H1 (cell line): ENCODE data around the gene GAB2. TPM values are rescaled to one million over a fixed set of nuclear protein-coding genes. Genes with fewer than 3 reads are reported as not detected.

Experiments used
- CTCF ChIA-PET: fragments of 300-600 bp; sonication (Branson Sonifier 250); formaldehyde crosslinking; loops from one replicate; lab custom pipeline; 2021; ENCODE audit not compliant: partially characterized antibody; lab: Charles Lee
- POLR2A ChIA-PET: fragments of 300-600 bp; sonication (Branson Sonifier 250); formaldehyde crosslinking; loops from one replicate; lab custom pipeline; 2021; ENCODE audit warnings: inconsistent platforms; ENCODE audit not compliant: partially characterized antibody; lab: Charles Lee
- DNase-seq, 2 experiments: peaks; one replicate each; pipeline versions ENCODE4 v3.0.0 to v3.0.0-alpha.2; 2010 to 2022; ENCODE audit warnings: low spot score in 2 of 2, low read depth in 1 of 2, mixed read lengths in 1 of 2
- FAIRE-seq: peaks from 2 replicates; lab custom pipeline; 2011; peaks lifted over from hg19 to GRCh38; lab: Jason Lieb, UNC
- H2AFZ ChIP-seq: 2 replicates; pipeline ENCODE4 v1.8.1; 2012; ENCODE audit warnings: low read length, inconsistent platforms
- H2AK5ac ChIP-seq: 2 replicates; pipeline ENCODE4 v1.6.1; 2013; ENCODE audit warnings: low read depth, low read length
- H2BK120ac ChIP-seq: replicated peaks from 2 replicates; pipeline ENCODE3; 2013; ENCODE audit warnings: low read depth, low read length, inconsistent platforms
- H2BK12ac ChIP-seq: 2 replicates; pipeline ENCODE4 v1.6.1; 2013; ENCODE audit warnings: low read depth, low read length
- H2BK15ac ChIP-seq: 2 replicates; pipeline ENCODE4 v1.6.1; 2013; ENCODE audit warnings: low read length
- H2BK20ac ChIP-seq: 2 replicates; pipeline ENCODE4 v1.6.1; 2013; ENCODE audit warnings: low read length
- H2BK5ac ChIP-seq: 2 replicates; pipeline ENCODE4 v1.6.1; 2013; ENCODE audit warnings: low read depth, low read length
- H3K14ac ChIP-seq: 2 replicates; pipeline ENCODE4 v1.6.1; 2013; ENCODE audit warnings: inconsistent platforms; ENCODE audit not compliant: insufficient read length
- H3K18ac ChIP-seq: 2 replicates; pipeline ENCODE4 v1.6.1; 2013; ENCODE audit warnings: low read length; ENCODE audit errors: extremely low read depth
- H3K23ac ChIP-seq: 2 replicates; pipeline ENCODE4 v1.6.1; 2013; ENCODE audit warnings: inconsistent platforms; ENCODE audit not compliant: insufficient read length
- H3K23me2 ChIP-seq: 2 replicates; pipeline ENCODE4 v1.6.1; 2013; ENCODE audit warnings: low read depth, low read length
- H3K27ac ChIP-seq: 2 replicates; pipeline ENCODE4 v1.6.1; 2011; ENCODE audit warnings: low read depth, low read length, inconsistent platforms
- H3K27me3 ChIP-seq, 4 experiments: replicated peaks in 1 of 4; 1 replicate in 1 of 4; 2 replicates in 3 of 4; pipeline versions ENCODE4 v1.6.1 to v1.8.1; 2011 to 2013; ENCODE audit warnings: low read length in 3 of 4, mild to moderate bottlenecking in 3 of 4, inconsistent platforms in 2 of 4, mixed read lengths in 2 of 4, moderate library complexity in 1 of 4; ENCODE audit not compliant: control insufficient read depth in 3 of 4, insufficient read depth in 3 of 4; ENCODE audit errors: extremely low read depth in 1 of 4
- H3K36me3 ChIP-seq, 4 experiments: 2 replicates each; pipeline versions ENCODE4 v1.6.1 to v1.8.1; 2011 to 2013; ENCODE audit warnings: mild to moderate bottlenecking in 4 of 4, low read length in 3 of 4, moderate library complexity in 2 of 4, control low read depth in 1 of 4, inconsistent platforms in 1 of 4; ENCODE audit not compliant: insufficient read depth in 4 of 4, control insufficient read depth in 2 of 4
- H3K4ac ChIP-seq: replicated peaks from 2 replicates; pipeline ENCODE3; 2013; ENCODE audit warnings: low read length, low read depth, mixed read lengths, inconsistent platforms; ENCODE audit not compliant: insufficient read length
- H3K4me1 ChIP-seq, 4 experiments: replicated peaks in 1 of 4; 1 replicate in 1 of 4; 2 replicates in 3 of 4; pipeline versions ENCODE4 v1.6.1 to v1.8.1; 2011 to 2013; ENCODE audit warnings: low read length in 3 of 4, inconsistent platforms in 2 of 4, mixed read lengths in 1 of 4; ENCODE audit not compliant: insufficient read depth in 4 of 4, control insufficient read depth in 3 of 4
- H3K4me2 ChIP-seq, 2 experiments: 2 replicates each; pipeline versions ENCODE4 v1.6.1 to v1.8.1; 2011 to 2013; ENCODE audit warnings: low read depth in 2 of 2, low read length in 2 of 2, control low read depth in 1 of 2, inconsistent platforms in 1 of 2, mild to moderate bottlenecking in 1 of 2; ENCODE audit not compliant: insufficient read depth in 1 of 2
- H3K4me3 ChIP-seq, 4 experiments: fragments of 200-600, 300-600 bp in 1 of 4; sonication (generic), shearing (Covaris generic), sonication (Bioruptor Twin) in 1 of 4; 2 replicates each; pipeline versions ENCODE4 v1.5.1 to v1.8.1; 2011 to 2016; ENCODE audit warnings: low read length in 4 of 4, low read depth in 3 of 4, control low read depth in 2 of 4, inconsistent platforms in 2 of 4, mild to moderate bottlenecking in 2 of 4, mixed read lengths in 1 of 4, moderate library complexity in 1 of 4; ENCODE audit not compliant: insufficient read depth in 2 of 4; ENCODE audit errors: extremely low read depth in 1 of 4
- H3K56ac ChIP-seq: replicated peaks from 2 replicates; pipeline ENCODE3; 2013; ENCODE audit warnings: low read depth, mild to moderate bottlenecking, mixed read lengths, low read length, inconsistent platforms; ENCODE audit not compliant: insufficient read length
- H3K79me1 ChIP-seq: 2 replicates; pipeline ENCODE4 v1.6.1; 2013; ENCODE audit warnings: low read depth, low read length, control low read depth
- H3K79me2 ChIP-seq, 2 experiments: 2 replicates each; pipeline versions ENCODE4 v1.6.1 to v1.8.1; 2012 to 2013; ENCODE audit warnings: low read length in 2 of 2, mild to moderate bottlenecking in 2 of 2, inconsistent platforms in 1 of 2; ENCODE audit not compliant: insufficient read depth in 2 of 2, control insufficient read depth in 1 of 2
- H3K9ac ChIP-seq, 4 experiments: replicated peaks in 1 of 4; 1 replicate in 1 of 4; 2 replicates in 3 of 4; pipeline versions ENCODE4 v1.6.1 to v1.8.1; 2011 to 2013; ENCODE audit warnings: low read depth in 3 of 4, low read length in 3 of 4, control low read depth in 2 of 4, mild to moderate bottlenecking in 2 of 4, moderate library complexity in 2 of 4, inconsistent platforms in 1 of 4; ENCODE audit errors: extremely low read depth in 1 of 4
- H3K9me3 ChIP-seq, 2 experiments: 2 replicates each; pipeline versions ENCODE4 v1.6.1 to v1.8.1; 2012 to 2013; ENCODE audit warnings: mild to moderate bottlenecking in 2 of 2, moderate library complexity in 2 of 2, control low read depth in 1 of 2, inconsistent platforms in 1 of 2, low read depth in 1 of 2, low read length in 1 of 2, mixed read lengths in 1 of 2; ENCODE audit not compliant: insufficient read depth in 2 of 2
- H4K20me1 ChIP-seq, 2 experiments: replicated peaks in 1 of 2; 2 replicates each; pipeline versions ENCODE3 to v1.8.1; 2011 to 2013; ENCODE audit warnings: inconsistent platforms in 2 of 2, low read length in 2 of 2, mild to moderate bottlenecking in 1 of 2; ENCODE audit not compliant: insufficient read depth in 2 of 2, control insufficient read depth in 1 of 2
- H4K5ac ChIP-seq: 2 replicates; pipeline ENCODE4 v1.6.1; 2013; ENCODE audit warnings: low read length, low read depth, mixed read lengths, inconsistent platforms; ENCODE audit not compliant: insufficient read length
- H4K8ac ChIP-seq: 2 replicates; pipeline ENCODE4 v1.8.0; 2013; ENCODE audit warnings: mild to moderate bottlenecking, moderate library complexity, low read length, inconsistent platforms; ENCODE audit not compliant: insufficient read depth; ENCODE audit errors: extremely low read depth
- H4K91ac ChIP-seq: replicated peaks from 2 replicates; pipeline ENCODE3; 2013; ENCODE audit warnings: low read length, mixed read lengths, inconsistent platforms; ENCODE audit not compliant: insufficient read length
- BCL11A ChIP-seq, 2 experiments: IDR thresholded peaks; one replicate each; pipeline ENCODE4 v1.6.1; 2011; ENCODE audit warnings: low read depth in 2 of 2, low read length in 2 of 2, mild to moderate bottlenecking in 2 of 2
- HDAC2 ChIP-seq, 2 experiments: fragments of 300-600 bp in 1 of 2; sonication (generic) in 1 of 2; IDR thresholded peaks; 2 replicates each; pipeline ENCODE4 v1.6.1; 2011 to 2012; ENCODE audit warnings: low read depth in 2 of 2, low read length in 2 of 2, mild to moderate bottlenecking in 2 of 2, moderate library complexity in 2 of 2, borderline replicate concordance in 1 of 2, inconsistent platforms in 1 of 2
- JUND ChIP-seq: IDR thresholded peaks from 2 replicates; pipeline ENCODE4 v1.6.1; 2011; ENCODE audit warnings: mild to moderate bottlenecking, improper control_type of control experiment, low read length
- SP2 ChIP-seq: IDR thresholded peaks from 2 replicates; pipeline ENCODE4 v1.6.1; 2012; ENCODE audit warnings: mild to moderate bottlenecking, low read length, inconsistent platforms
- WGBS, 2 experiments: shearing (Covaris generic) in 1 of 2; methylation state at CpG; one replicate each; pipeline versions ENCODE4 v1.1.6 to v1.1.7; 2013 to 2015; ENCODE audit warnings: low lambda C conversion rate in 2 of 2, mixed read lengths in 2 of 2, inconsistent platforms in 1 of 2, low coverage in 1 of 2, missing lambda C conversion rate in 1 of 2; ENCODE audit not compliant: insufficient replicate concordance in 2 of 2, insufficient coverage in 1 of 2, insufficient read length in 1 of 2; ENCODE audit errors: extremely low coverage in 1 of 2, missing lambda C conversion rate in 1 of 2; 5-methylcytosine and 5-hydroxymethylcytosine counted together
- polyA plus RNA-seq, 7 experiments: library from polyadenylated mRNA; depleted of rRNA in 3 of 7; stranded (reverse) in 5 of 7; unstranded in 2 of 7; fragments of >200 nt in 5 of 7; fragments of 200-250 nt in 2 of 7; gene quantifications; 1 replicate in 5 of 7; 2 replicates in 1 of 7; 4 replicates in 1 of 7; pipeline versions ENCODE4 v1.2.1 to v1.2.3, GENCODE V29; 2011 to 2013; ENCODE audit warnings: missing spikeins in 2 of 7, mixed read lengths in 2 of 7
- total RNA-seq: library from RNA; stranded (reverse); fragmentation: NEBNext Ultra II Directional; extraction: Animal tissue kit (Norgen Biotek cat#: 25700); gene quantifications from 2 replicates; pipeline ENCODE4 v1.2.1, GENCODE V29; 2021

GAB2 gene
- total and polyA plus RNA-seq, 2 of the 8 experiments (the other 6 are each of a cell fraction or from before 2014, with no cell fraction given): 6.3 to 14.0 TPM

DNA sequence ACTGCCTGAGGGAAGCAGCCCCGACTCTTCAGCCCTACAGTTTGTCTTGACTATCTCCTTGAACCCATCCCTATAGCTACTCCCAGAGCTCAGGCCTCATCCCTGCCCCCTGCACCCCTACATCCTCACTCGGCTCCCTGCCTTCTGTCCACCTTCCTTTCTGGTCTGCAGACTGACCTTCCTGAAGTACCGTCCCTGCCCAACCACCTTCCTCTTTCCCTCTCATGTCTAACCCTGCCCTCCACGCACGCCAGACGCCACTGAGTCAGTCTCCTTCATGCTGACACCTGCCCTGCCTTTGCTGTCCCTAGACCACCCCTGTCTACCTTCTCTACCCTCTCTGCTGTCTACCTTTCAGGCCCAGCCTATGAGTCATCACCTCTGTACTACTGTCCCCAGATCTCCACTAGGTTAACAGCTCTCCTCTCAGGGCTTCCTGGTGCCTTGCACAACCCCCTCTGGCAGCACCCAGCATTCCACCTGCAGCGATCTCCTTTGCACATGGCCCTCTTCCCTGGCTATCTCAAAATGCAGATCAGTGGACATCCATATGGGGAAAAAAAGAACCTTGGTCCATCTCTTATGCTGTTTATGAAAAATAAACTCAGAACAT, 238.1 kb downstream of the GAB2 start:
- no peak for DNase-seq
- H3K56ac ChIP-seq: no peak overlapping the region
- H3K4me3 ChIP-seq: no peak overlapping the region
- H3K36me3 ChIP-seq: no peaks in the 10 kb centered on the region
- H3K4me1 ChIP-seq: peaks cover 0 to 2% (median 0%) of the 10 kb centered on the region in 4 experiments; a peak in 1 of 7 replicates
- peak overlapping the region; percentile 61; the same call in 1 of the 2 replicates for H2BK15ac ChIP-seq
- no peak overlapping the region for H4K91ac ChIP-seq
- no peak overlapping the region for H2BK20ac ChIP-seq
- no peak for FAIRE-seq
- WGBS, 2 experiments: 82% methylated on average over 7 of the region's 7 CpGs; no CpG with 5 or more reads in 1 of the 2 experiments
- ChIA-PET POLR2A (no interaction called here), CTCF (interaction anchor here (1.1 kb wide), 1 partner anchor 11 kb away, joined by 4 read pairs; no protein-coding TSS in a partner anchor)
- H3K79me1 ChIP-seq: no peaks in the 10 kb centered on the region
- no peaks in the 10 kb centered on the region for H3K27me3 ChIP-seq
- no peak overlapping the region for H3K18ac ChIP-seq
- no peak overlapping the region for H3K14ac ChIP-seq
- H2AK5ac ChIP-seq: 0 out of 2 replicates have a peak overlapping the region, but pooled peaks have one; percentile 53
- H3K4ac ChIP-seq: no peak overlapping the region
- no peak overlapping the region for H2BK12ac ChIP-seq
- 0 out of 2 replicates have a peak, but pooled peaks cover 2% of the 10 kb centered on the region for H3K23me2 ChIP-seq
- no peak for TF ChIP-seq SP2
- TF ChIP-seq BCL11A (IDR thresholded peaks at IDR 0.05; ENCODE audit: low read depth in 2 of 2, low read length in 2 of 2): no peak
- TF ChIP-seq JUND: 0 out of 2 replicates have a peak, but pooled peaks have one; percentile 23
- TF ChIP-seq HDAC2 (IDR thresholded peaks at IDR 0.05; ENCODE audit: borderline replicate concordance in 1 of 2, low read depth in 2 of 2, low read length in 2 of 2): no peak
- no peak overlapping the region for H4K8ac ChIP-seq
- H4K20me1 ChIP-seq: no peaks in the 10 kb centered on the region
- no peak overlapping the region for H2AFZ ChIP-seq
- no peak overlapping the region for H3K23ac ChIP-seq
- H3K9ac ChIP-seq: no peak overlapping the region
- peak overlapping the region; percentile 66 for H2BK5ac ChIP-seq
- no peaks in the 10 kb centered on the region for H3K79me2 ChIP-seq
- no peaks in the 10 kb centered on the region for H3K9me3 ChIP-seq
- no peak overlapping the region for H2BK120ac ChIP-seq
- no peak overlapping the region for H3K27ac ChIP-seq
- no peak overlapping the region for H3K4me2 ChIP-seq
- no peak overlapping the region for H4K5ac ChIP-seq
